Mucosa of stomach (tissue), 1 donor: ENCODE results near the gene DNAJB13.

Source experiments
- H3K27me3 ChIP-seq: one replicate; pipeline ENCODE4 v1.7.0; 2013; ENCODE audit warnings: mild to moderate bottlenecking, low read length; ENCODE audit not compliant: control insufficient read depth, insufficient read depth
- H3K36me3 ChIP-seq: one replicate; pipeline ENCODE4 v1.7.0; 2013; ENCODE audit warnings: low read length; ENCODE audit not compliant: control insufficient read depth, insufficient read depth
- H3K4me1 ChIP-seq: one replicate; pipeline ENCODE4 v1.7.0; 2013; ENCODE audit warnings: mild to moderate bottlenecking, low read length; ENCODE audit not compliant: control insufficient read depth, insufficient read depth
- H3K4me3 ChIP-seq: one replicate; pipeline ENCODE4 v1.7.0; 2013; ENCODE audit warnings: low read length
- H3K9ac ChIP-seq: one replicate; pipeline ENCODE4 v1.7.0; 2013; ENCODE audit warnings: mild to moderate bottlenecking, low read length, moderate library complexity
- H3K9me3 ChIP-seq: one replicate; pipeline ENCODE4 v1.7.0; 2013; ENCODE audit warnings: mild to moderate bottlenecking, low read length, moderate library complexity; ENCODE audit not compliant: control insufficient read depth
- donor health status: Pancreatic carcinoma.

DNAJB13 gene

GRCh38 chr11:74008373-74009229, 57.8 kb downstream of the DNAJB13 start, which contains the start of gene UCP3:
UCP3 (minus strand) TSS chr11:74009085; CDS start chr11:74007042, 2,043 bp downstream.
- H3K36me3 ChIP-seq, result no peaks in the 10 kb centered on the region
- H3K27me3 ChIP-seq, result no peaks in the 10 kb centered on the region
- H3K9me3 ChIP-seq, result no peaks in the 10 kb centered on the region
- H3K9ac ChIP-seq, result no peak within 1 kb of the TSS
- H3K4me1 ChIP-seq, result peaks cover 35% of the 10 kb centered on the region
- no peak within 1 kb of the TSS for H3K4me3 ChIP-seq

GRCh38 chr11:74009230-74009547, 58.4 kb downstream of the DNAJB13 start:
- no peaks in the 10 kb centered on the region for H3K36me3 ChIP-seq
- no peaks in the 10 kb centered on the region for H3K9me3 ChIP-seq
- no peak overlapping the region for H3K4me3 ChIP-seq
- H3K9ac ChIP-seq, result no peak overlapping the region
- H3K27me3 ChIP-seq, result no peaks in the 10 kb centered on the region
- H3K4me1 ChIP-seq, result peaks cover 35% of the 10 kb centered on the region

GRCh38 chr11:74009675-74010305, 59.0 kb downstream of the DNAJB13 start:
- peaks cover 35% of the 10 kb centered on the region for H3K4me1 ChIP-seq
- H3K9ac ChIP-seq, result no peak overlapping the region
- H3K27me3 ChIP-seq, result no peaks in the 10 kb centered on the region
- H3K36me3 ChIP-seq, result no peaks in the 10 kb centered on the region
- no peak overlapping the region for H3K4me3 ChIP-seq
- H3K9me3 ChIP-seq, result no peaks in the 10 kb centered on the region

- Histone ChIP-seq H3K36me3 (no peaks in the 10 kb centered on the region), H3K4me1 (peaks cover 30% of the 10 kb centered on the region), H3K9ac (no peak overlapping the region), H3K4me3 (no peak overlapping the region), H3K9me3 (no peaks in the 10 kb centered on the region), H3K27me3 (no peaks in the 10 kb centered on the region)
Observed at GRCh38 chr11:74010306-74011300, 59.8 kb downstream of the DNAJB13 start.

- Histone ChIP-seq H3K9ac (no peak overlapping the region), H3K4me1 (peaks cover 34% of the 10 kb centered on the region), H3K4me3 (no peak overlapping the region), H3K27me3 (no peaks in the 10 kb centered on the region), H3K36me3 (no peaks in the 10 kb centered on the region), H3K9me3 (no peaks in the 10 kb centered on the region)
Observed at GRCh38 chr11:74011360-74012073, 60.7 kb downstream of the DNAJB13 start.

- no peak overlapping the region for H3K9ac ChIP-seq
- no peaks in the 10 kb centered on the region for H3K9me3 ChIP-seq
- H3K4me3 ChIP-seq, result no peak overlapping the region
- peaks cover 41% of the 10 kb centered on the region for H3K4me1 ChIP-seq
- no peaks in the 10 kb centered on the region for H3K27me3 ChIP-seq
- no peaks in the 10 kb centered on the region for H3K36me3 ChIP-seq
Observed at GRCh38 chr11:74012074-74012809, 61.4 kb downstream of the DNAJB13 start.

- no peaks in the 10 kb centered on the region for H3K36me3 ChIP-seq
- no peak overlapping the region for H3K4me3 ChIP-seq
- no peaks in the 10 kb centered on the region for H3K27me3 ChIP-seq
- H3K9me3 ChIP-seq, result no peaks in the 10 kb centered on the region
- H3K9ac ChIP-seq, result no peak overlapping the region
- H3K4me1 ChIP-seq, result peaks cover 49% of the 10 kb centered on the region
Observed at GRCh38 chr11:74013141-74013540, 62.3 kb downstream of the DNAJB13 start.

GRCh38 chr11:74014880-74015279, 64.1 kb downstream of the DNAJB13 start:
- Histone ChIP-seq H3K36me3 (no peaks in the 10 kb centered on the region), H3K4me1 (peaks cover 52% of the 10 kb centered on the region), H3K9me3 (no peaks in the 10 kb centered on the region), H3K4me3 (no peak overlapping the region), H3K9ac (no peak overlapping the region), H3K27me3 (no peaks in the 10 kb centered on the region)

- Histone ChIP-seq H3K36me3 (no peaks in the 10 kb centered on the region), H3K4me1 (peaks cover 46% of the 10 kb centered on the region), H3K9me3 (no peaks in the 10 kb centered on the region), H3K27me3 (no peaks in the 10 kb centered on the region), H3K9ac (no peak overlapping the region), H3K4me3 (no peak overlapping the region)
Observed at GRCh38 chr11:74015919-74016684, 65.3 kb downstream of the DNAJB13 start.

GRCh38 chr11:74017631-74018030, 66.8 kb downstream of the DNAJB13 start:
- H3K4me3 ChIP-seq, result no peak overlapping the region
- no peaks in the 10 kb centered on the region for H3K36me3 ChIP-seq

More at GRCh38 chr11:74017631-74018030, 66.8 kb downstream of the DNAJB13 start:
- H3K4me1 ChIP-seq, result peaks cover 46% of the 10 kb centered on the region
- H3K27me3 ChIP-seq, result no peaks in the 10 kb centered on the region
- peak overlapping the region; percentile 26 for H3K9ac ChIP-seq
- H3K9me3 ChIP-seq, result no peaks in the 10 kb centered on the region
